Uterus (tissue), 4 donors: ENCODE data around the gene CPEB2. TPM values are rescaled to one million over a fixed set of nuclear protein-coding genes. Genes with fewer than 3 reads are reported as not detected.

Experiments used
- DNase-seq, 2 donors: peaks; one replicate each; pipeline ENCODE4 v3.0.0-alpha.2; 2019 to 2020
- H3K27ac ChIP-seq, 2 donors: fragments of 200-600 bp; sonication (generic); 1 replicate in 1 of 2; 2 replicates in 1 of 2; pipeline ENCODE4 v1.5.1; 2016 to 2018
- H3K27me3 ChIP-seq, 2 donors: fragments of 200-600 bp; sonication (generic); one replicate each; pipeline ENCODE4 v1.5.1; 2018 to 2019; ENCODE audit warnings: control low read depth in 1 of 2
- H3K36me3 ChIP-seq, 2 donors: fragments of 200-600 bp; sonication (generic); one replicate each; pipeline ENCODE4 v1.5.1; 2019; ENCODE audit warnings: control low read depth in 1 of 2
- H3K4me1 ChIP-seq, 2 donors: fragments of 200-600 bp; sonication (generic); one replicate each; pipeline ENCODE4 v1.5.1; 2018 to 2019; ENCODE audit warnings: control low read depth in 1 of 2
- H3K4me3 ChIP-seq, 2 donors: fragments of 200-600 bp; sonication (generic); 1 replicate in 1 of 2; 2 replicates in 1 of 2; pipeline ENCODE4 v1.5.1; 2018 to 2019; ENCODE audit warnings: mild to moderate bottlenecking in 1 of 2
- H3K9me3 ChIP-seq, 2 donors: fragments of 200-600 bp; sonication (generic); one replicate each; pipeline ENCODE4 v1.5.1; 2019; ENCODE audit warnings: control low read depth in 1 of 2
- POLR2A ChIP-seq, 2 donors: fragments of 450-650 bp; IDR thresholded peaks; one replicate each; pipeline ENCODE4 v1.6.1; 2016; ENCODE audit warnings: antibody characterized with exemption in 2 of 2, mild to moderate bottlenecking in 1 of 2, moderate library complexity in 1 of 2
- intact Hi-C: fragments of 100-400 bp; cut with DNase I; formaldehyde crosslinking; loops from one replicate; pipeline ENCODE4 v1.15.1; 2023; ENCODE audit warnings: low total_unique reads
- total RNA-seq, 4 donors: library from RNA; depleted of rRNA in 3 of 4; stranded (reverse); fragments of >200 nt in 3 of 4; gene quantifications; one replicate each; pipeline versions ENCODE4 v1.1.0 to v1.2.4, GENCODE V29; 2014 to 2023
- TF ChIP-seq, protein P1 (sequence below), 4 experiments: fragments of 200-600 bp in 2 of 4; fragments of 450-650 bp in 2 of 4; sonication (generic) in 2 of 4; IDR thresholded peaks; one replicate each; pipeline ENCODE4 v1.5.1; 2016 to 2019; ENCODE audit warnings: antibody characterized with exemption in 4 of 4, mild to moderate bottlenecking in 2 of 4, moderate library complexity in 1 of 4
- donor health status: DM: yes; HTN: yes; CAD: no.

The CPEB2 gene
- total RNA-seq, 4 donors from 2014 or later = 5.4 to 19.5 (median 13.6) TPM

DNA sequence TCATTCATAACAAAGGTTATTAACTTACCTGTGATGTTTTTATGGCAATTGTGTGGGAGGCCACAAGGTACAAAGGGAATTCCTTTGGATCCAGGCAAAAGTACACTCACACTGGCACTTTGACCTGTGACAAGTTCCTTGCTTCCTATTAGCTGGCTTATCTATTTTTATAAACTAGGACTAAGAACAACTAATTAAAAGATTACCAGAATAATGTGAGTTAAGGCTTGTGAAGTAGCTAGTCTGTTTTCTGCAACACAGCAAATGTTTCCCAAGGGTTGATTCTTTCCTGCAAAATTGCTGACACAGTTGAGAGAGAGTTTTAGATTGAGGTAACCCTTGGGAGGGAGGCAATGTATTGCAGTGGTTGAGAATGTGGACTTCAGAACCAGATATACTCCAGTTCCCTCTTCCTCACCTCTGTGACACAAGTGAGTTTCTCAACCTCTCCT, 107.9 kb downstream of the CPEB2 start:
- Histone ChIP-seq H3K4me1 (no peaks in the 10 kb centered on the region), H3K27ac (no peak overlapping the region), H3K9me3 (no peaks in the 10 kb centered on the region), H3K4me3 (no peak overlapping the region), H3K27me3 (no peaks in the 10 kb centered on the region), H3K36me3 (no peaks in the 10 kb centered on the region)
- intact Hi-C loops = no loop called here
- TF ChIP-seq, protein P1, sequence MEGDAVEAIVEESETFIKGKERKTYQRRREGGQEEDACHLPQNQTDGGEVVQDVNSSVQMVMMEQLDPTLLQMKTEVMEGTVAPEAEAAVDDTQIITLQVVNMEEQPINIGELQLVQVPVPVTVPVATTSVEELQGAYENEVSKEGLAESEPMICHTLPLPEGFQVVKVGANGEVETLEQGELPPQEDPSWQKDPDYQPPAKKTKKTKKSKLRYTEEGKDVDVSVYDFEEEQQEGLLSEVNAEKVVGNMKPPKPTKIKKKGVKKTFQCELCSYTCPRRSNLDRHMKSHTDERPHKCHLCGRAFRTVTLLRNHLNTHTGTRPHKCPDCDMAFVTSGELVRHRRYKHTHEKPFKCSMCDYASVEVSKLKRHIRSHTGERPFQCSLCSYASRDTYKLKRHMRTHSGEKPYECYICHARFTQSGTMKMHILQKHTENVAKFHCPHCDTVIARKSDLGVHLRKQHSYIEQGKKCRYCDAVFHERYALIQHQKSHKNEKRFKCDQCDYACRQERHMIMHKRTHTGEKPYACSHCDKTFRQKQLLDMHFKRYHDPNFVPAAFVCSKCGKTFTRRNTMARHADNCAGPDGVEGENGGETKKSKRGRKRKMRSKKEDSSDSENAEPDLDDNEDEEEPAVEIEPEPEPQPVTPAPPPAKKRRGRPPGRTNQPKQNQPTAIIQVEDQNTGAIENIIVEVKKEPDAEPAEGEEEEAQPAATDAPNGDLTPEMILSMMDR (IDR thresholded peaks at IDR 0.05) = no peak
- no peak for TF ChIP-seq POLR2A (IDR thresholded peaks at IDR 0.05)
- no peak for DNase-seq

DNA sequence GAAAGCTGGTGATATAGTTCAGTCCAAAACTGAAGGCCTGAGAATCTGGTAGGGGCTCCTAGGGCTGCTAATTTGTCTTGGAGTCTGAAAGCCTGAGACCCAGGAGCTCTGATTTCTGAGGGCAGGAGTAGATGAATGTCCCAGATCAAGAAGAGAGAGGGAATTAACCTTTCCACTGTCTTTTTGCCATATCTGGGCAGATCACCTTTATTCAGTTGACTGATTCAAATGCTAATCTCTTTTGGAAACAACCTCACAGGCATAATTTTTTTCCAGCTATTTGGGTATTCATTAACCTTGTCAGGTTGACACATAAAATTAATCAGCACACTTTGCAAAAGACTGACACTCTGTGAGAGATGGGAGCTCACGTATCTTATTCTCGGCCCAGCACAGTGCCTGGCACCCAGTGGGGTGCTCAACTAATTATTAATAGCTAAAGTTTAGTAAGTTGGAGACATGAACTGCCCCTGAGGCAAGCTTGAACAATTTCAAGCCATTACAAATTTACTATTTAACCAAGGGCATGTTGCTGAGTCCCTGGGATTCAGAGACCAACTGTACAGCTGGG, 114.3 kb downstream of the CPEB2 start:
- no peaks in the 10 kb centered on the region for H3K27me3 ChIP-seq
- intact Hi-C loops = no loop called here

DNA sequence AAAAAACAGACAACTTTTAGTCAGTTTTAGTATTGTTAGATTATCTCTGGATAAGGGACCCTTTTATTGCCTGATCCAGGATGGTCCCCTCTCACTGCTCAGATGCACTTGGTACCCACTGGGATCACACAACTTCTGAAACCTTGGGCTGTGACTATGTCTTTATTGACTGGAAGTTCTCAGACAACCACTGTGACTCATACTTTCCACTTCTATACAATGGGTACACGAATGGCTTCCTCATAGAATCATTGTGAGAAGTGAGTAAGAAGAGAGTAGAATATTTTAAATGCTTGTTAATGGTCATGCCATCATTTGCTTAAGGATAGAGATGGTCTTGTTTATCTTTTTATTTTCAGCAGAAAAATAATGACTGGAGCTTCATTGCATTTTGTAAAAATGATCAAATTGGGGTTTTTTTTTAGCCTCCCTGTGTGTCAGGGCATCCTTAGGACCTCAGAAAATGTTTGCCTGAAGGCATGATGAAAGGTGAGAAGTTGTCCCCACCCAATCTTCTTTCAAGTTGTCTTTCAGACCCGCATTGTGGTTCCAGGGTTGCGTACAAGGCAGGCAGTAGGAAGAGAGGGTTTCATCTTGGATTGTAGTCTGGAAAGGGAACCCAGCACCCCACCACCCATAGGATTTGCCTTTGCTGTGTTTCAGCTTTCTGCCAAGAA, 115.1 kb downstream of the CPEB2 start:
- intact Hi-C loops = no loop called here
- Histone ChIP-seq H3K9me3 (no peaks in the 10 kb centered on the region), H3K27ac (no peak overlapping the region), H3K27me3 (no peaks in the 10 kb centered on the region), H3K4me3 (no peak overlapping the region), H3K36me3 (no peaks in the 10 kb centered on the region), H3K4me1 (no peaks in the 10 kb centered on the region)
- no peak for DNase-seq
- no peak for TF ChIP-seq POLR2A (IDR thresholded peaks at IDR 0.05)
- TF ChIP-seq, protein P1 (IDR thresholded peaks at IDR 0.05) = no peak

More for the DNA sequence above, 114.3 kb downstream of the CPEB2 start:
- no peak overlapping the region for H3K4me3 ChIP-seq
- H3K27ac ChIP-seq = no peak overlapping the region
- H3K9me3 ChIP-seq = no peaks in the 10 kb centered on the region
- TF ChIP-seq, protein P1 (IDR thresholded peaks at IDR 0.05) = no peak
- no peak for TF ChIP-seq POLR2A (IDR thresholded peaks at IDR 0.05)
- H3K36me3 ChIP-seq = no peaks in the 10 kb centered on the region
- no peak for DNase-seq
- H3K4me1 ChIP-seq = no peaks in the 10 kb centered on the region

DNA sequence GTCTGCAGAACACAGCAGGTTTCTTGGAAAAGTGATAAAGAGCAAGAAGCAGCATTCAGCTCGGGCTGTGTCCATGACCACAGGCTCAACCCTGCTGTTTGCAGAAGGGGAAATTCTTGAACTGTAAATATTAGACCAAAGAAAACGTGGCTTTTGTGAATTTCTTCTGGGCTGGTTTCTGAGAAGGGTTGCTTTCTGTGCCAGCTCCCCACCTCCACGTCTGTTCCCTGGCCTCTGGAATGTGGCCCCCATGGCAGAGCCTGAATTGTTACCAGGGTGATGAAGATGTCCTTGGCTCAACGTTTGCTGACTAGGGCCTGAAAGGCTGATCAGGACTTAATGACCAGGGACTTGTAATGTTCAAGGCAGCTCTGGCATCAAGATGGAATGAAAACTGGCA, 116.0 kb downstream of the CPEB2 start:
- H3K27ac ChIP-seq = no peak overlapping the region
- no peaks in the 10 kb centered on the region for H3K9me3 ChIP-seq
- no peak overlapping the region for H3K4me3 ChIP-seq
- no peaks in the 10 kb centered on the region for H3K36me3 ChIP-seq
- TF ChIP-seq POLR2A (IDR thresholded peaks at IDR 0.05) = no peak
- TF ChIP-seq, protein P1 (IDR thresholded peaks at IDR 0.05) = no peak
- no peaks in the 10 kb centered on the region for H3K4me1 ChIP-seq
- no peaks in the 10 kb centered on the region for H3K27me3 ChIP-seq
- no peak for DNase-seq
- intact Hi-C loops = no loop called here
